NCI-H1417 treated with DMSO at 0.1 percent for 48 hours (cell line): ENCODE results near the gene PROK1.
"Not testable (repeated sequence)": the region's sequence is repeated elsewhere in the genome, so short reads cannot be mapped to it uniquely, and the experiment has no call there.

Experiments used
- DNase-seq: peaks from one replicate; lab custom pipeline; 2025; lab: John Stamatoyannopoulos, UW

Gene PROK1

GRCh38 chr1:110433803-110434202, 17.1 kb upstream of the PROK1 start:
- no peak for DNase-seq

- no peak for DNase-seq
These were observed 16.0 kb upstream of the PROK1 start for GRCh38 chr1:110434946-110435345.

GRCh38 chr1:110436635-110437034, 14.3 kb upstream of the PROK1 start:
- no peak for DNase-seq

- DNase-seq: not testable (repeated sequence)
These were observed 13.2 kb upstream of the PROK1 start for GRCh38 chr1:110437645-110438299.

- DNase-seq: no peak
These were observed 12.1 kb upstream of the PROK1 start for GRCh38 chr1:110438893-110439292.

GRCh38 chr1:110439873-110440272, 11.1 kb upstream of the PROK1 start:
- not testable (repeated sequence) for DNase-seq

DNA sequence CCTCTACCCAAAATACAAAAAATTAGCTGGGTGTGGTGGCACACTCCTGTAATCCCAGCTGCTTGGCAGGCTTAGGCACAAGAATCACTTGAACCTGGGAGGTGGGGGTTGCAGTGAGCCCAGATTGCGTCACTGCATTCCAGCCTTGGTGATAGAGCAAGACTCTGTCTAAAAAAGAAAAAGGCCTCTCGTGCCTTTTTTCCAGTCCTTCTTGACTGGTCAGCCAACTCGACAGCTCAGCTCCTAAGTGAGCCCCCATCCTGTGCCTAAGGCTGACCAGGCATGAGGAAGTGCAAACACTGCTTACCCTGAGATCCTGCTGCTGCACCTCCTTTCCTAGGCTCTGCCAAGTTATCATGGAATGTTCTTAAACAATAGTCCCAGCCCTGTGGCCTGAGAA, 10.1 kb upstream of the PROK1 start:
- no peak for DNase-seq

DNA sequence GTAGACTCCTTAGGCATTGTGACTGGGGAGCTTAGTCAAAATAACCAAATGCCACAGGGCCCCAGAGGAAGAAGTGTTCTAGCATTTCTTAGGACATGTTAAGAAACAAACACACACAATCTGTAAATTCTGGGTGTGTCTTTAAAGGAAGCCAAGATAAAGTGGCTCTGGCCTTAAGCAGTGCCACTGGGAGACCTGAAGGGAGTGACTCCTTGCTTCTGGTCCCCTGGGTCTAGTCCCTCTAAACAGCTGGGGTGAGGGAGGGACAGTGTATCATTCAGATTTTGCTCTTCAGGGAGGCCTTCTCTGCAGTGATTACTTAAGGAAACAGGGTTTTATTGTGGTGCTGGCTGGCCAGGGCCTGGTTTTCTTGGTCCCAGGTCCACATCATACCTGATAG, 9.1 kb upstream of the PROK1 start:
- DNase-seq: no peak

GRCh38 chr1:110443451-110443850, 7.5 kb upstream of the PROK1 start:
- no peak for DNase-seq

- no peak for DNase-seq
These were observed 6.4 kb upstream of the PROK1 start for GRCh38 chr1:110444561-110444960.

- no peak for DNase-seq
These were observed 993 bp upstream of the PROK1 start for GRCh38 chr1:110449661-110450651.

DNA sequence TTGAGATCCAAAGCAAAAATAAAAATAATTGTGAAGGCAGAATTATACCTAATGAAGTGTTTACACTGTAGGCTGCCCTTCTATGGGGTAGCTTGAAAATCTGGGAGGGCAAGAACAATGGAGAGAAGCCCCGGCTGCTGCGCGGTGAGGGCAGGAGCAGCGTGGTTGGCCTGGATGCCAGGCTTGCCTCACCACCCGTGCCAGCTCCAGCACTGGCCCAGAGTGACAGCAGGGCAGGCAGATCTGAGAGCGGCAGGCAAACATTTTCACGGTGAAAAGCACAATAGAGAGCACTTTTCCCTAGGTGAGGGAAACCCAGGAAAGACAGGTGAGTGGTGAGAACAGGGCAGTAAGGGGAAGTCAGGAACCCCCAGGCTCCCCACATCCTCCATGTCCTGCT, 1.4 kb downstream of the PROK1 start:
- DNase-seq: no peak

DNA sequence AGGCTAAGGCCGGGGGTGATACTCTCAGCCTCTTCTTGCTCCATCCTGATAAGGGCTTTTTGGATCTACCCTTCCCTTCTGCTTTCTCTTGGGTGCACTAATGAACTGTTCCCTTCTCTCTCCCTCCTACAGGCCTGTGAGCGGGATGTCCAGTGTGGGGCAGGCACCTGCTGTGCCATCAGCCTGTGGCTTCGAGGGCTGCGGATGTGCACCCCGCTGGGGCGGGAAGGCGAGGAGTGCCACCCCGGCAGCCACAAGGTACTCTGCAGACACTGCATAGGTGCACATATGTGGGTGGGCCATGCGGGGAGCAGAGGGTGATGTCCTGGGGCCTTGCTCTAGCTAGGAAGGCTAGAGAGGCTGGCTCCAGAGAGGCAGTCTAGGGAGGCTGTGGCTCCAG, 2.9 kb downstream of the PROK1 start:
- DNase-seq: no peak

- DNase-seq: no peak
These were observed 3.4 kb downstream of the PROK1 start for GRCh38 chr1:110454328-110454727.

DNA sequence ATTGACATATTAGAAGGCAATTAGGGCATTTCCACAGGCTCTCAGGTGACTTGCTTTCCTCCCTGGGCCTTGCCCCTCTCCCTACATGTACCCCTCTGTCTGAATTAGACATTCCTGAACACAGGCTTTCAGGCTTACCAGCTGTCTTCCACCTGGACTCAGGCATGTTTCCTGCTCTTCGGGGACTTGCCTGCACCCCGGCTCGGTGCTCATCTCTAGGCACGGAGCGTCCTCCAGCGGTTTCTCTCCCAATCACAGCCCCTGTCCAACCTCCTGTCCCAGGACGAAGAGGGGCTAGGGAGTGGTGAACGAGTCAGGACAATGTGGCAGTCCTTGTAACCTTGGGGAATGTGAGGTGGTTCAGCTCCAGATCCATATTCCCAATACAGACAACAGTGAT, 4.2 kb downstream of the PROK1 start:
- no peak for DNase-seq

DNA sequence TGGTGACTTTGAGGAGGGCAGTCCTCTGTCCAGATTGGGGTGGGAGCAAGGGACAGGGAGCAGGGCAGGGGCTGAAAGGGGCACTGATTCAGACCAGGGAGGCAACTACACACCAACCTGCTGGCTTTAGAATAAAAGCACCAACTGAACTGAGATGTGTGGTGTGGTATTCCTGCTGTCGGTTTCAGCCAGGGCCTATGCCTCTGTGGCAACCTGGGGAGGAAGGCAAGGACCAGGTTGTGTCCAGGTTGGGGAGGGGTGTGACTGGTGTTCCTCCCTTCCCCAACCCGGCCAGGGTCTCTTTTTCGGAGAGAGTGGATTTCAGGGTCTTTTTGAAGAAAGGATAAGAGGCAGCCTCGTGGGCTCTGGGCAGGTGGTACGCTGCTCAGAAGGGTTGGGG, 6.3 kb downstream of the PROK1 start:
- DNase-seq: no peak

- DNase-seq: peak; percentile 28
These were observed 9.6 kb downstream of the PROK1 start for GRCh38 chr1:110460253-110461220.

GRCh38 chr1:110462093-110462492, 11.1 kb downstream of the PROK1 start:
- DNase-seq: no peak

DNA sequence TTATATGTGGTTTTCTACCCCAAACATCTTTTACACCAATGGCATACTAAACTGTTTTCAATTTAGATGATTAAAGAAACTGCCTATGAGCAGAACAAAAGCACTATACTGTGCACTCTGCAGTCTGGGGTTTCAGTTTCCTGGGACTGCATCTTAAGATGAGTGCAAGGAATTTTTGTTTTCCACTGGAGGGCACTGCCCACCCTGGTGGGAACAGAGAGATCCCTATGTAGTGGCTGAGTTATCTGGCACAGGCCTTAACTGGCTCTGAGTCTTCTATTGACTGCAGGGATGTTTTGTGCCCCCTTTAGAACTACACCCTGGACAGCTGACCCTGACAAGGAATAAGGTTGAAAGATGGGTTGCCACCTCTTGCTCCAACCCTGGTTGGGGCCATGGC, 12.0 kb downstream of the PROK1 start:
- DNase-seq: no peak

GRCh38 chr1:110463725-110464124, 12.8 kb downstream of the PROK1 start:
- no peak for DNase-seq

DNA sequence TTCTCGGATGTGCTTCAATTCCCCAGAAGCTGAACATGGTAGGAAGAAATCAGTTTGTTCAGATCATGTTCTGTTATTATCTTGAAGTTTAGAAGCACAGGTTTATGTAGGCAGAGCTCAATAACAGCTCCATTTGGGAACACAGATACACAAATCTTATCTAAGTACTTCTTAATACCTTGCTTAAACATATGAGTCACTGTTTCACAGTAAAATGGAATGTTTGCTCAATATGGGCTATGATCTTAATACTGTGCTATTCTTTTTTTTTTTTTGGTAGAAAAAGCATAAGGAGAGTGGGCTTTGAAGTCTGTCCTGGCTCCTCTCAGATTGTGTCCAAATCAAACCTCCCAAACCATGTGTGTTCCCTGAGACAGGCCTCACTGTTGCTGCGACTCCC, 13.4 kb downstream of the PROK1 start:
- DNase-seq: no peak
